ENCODE measurements around the gene MAPK1.

- TF ChIP-seq CTCF (IDR thresholded peaks at IDR 0.05): no peak
- TF ChIP-seq, protein P1, sequence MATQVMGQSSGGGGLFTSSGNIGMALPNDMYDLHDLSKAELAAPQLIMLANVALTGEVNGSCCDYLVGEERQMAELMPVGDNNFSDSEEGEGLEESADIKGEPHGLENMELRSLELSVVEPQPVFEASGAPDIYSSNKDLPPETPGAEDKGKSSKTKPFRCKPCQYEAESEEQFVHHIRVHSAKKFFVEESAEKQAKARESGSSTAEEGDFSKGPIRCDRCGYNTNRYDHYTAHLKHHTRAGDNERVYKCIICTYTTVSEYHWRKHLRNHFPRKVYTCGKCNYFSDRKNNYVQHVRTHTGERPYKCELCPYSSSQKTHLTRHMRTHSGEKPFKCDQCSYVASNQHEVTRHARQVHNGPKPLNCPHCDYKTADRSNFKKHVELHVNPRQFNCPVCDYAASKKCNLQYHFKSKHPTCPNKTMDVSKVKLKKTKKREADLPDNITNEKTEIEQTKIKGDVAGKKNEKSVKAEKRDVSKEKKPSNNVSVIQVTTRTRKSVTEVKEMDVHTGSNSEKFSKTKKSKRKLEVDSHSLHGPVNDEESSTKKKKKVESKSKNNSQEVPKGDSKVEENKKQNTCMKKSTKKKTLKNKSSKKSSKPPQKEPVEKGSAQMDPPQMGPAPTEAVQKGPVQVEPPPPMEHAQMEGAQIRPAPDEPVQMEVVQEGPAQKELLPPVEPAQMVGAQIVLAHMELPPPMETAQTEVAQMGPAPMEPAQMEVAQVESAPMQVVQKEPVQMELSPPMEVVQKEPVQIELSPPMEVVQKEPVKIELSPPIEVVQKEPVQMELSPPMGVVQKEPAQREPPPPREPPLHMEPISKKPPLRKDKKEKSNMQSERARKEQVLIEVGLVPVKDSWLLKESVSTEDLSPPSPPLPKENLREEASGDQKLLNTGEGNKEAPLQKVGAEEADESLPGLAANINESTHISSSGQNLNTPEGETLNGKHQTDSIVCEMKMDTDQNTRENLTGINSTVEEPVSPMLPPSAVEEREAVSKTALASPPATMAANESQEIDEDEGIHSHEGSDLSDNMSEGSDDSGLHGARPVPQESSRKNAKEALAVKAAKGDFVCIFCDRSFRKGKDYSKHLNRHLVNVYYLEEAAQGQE (IDR thresholded peaks at IDR 0.05; ENCODE audit: insufficient read depth in 1 of 2, low read depth in 2 of 2, low read length in 1 of 2): no peak
Observed at GRCh38 chr22:21718499-21718898, 148.9 kb downstream of the MAPK1 start.
